NAMALWA (cell line): Measurements from ENCODE around the gene CLEC5A.
"Not testable (repeated sequence)": the region's sequence is repeated elsewhere in the genome, so short reads cannot be mapped to it uniquely, and the experiment has no call there.

Experiments
- DNase-seq: peaks from one replicate; pipeline ENCODE4 v3.0.0-alpha.2; 2015; ENCODE audit warnings: low spot score

CLEC5A gene

GRCh38 chr7:141949021-141949420 is 2.2 kb upstream of the CLEC5A start:
- DNase-seq = no peak

DNA sequence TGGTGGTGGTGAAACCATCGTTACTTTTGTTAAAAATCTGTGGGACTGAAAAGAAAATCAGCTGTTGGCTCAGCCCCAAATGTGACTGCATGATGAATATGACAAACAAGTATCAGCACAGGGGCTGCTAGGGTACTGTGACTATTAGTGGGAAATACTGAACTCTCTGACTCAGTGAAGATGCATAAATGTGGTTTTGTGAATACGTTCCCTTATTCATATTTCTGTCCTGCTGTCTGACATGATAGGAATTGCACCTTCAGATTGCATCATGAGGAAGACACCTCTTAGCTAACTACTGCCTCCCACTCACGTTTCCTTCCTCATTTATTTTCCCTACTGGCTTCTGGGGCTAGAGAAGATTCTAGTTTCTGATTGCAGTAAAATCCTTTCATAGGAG is 1.4 kb downstream of the CLEC5A start:
- DNase-seq = no peak

DNA sequence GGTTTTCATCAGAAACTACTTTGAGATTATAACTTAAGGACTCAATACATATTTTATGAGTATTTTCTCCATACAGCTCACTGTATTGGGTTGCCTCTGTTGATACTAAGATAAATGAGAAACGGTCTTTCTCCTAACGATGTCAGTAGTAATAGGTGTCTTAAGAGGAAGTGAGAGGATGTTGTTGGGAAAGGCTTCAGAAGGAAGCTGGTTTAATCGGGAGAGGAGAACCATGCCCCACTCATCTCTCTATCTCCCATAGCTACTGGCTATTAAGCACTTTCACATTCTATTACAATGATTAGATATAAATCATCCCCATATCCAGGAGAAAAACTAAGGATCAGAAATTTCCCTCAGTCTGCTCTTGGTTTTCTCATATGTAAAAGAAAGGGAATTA is 2.0 kb downstream of the CLEC5A start:
- no peak for DNase-seq

DNA sequence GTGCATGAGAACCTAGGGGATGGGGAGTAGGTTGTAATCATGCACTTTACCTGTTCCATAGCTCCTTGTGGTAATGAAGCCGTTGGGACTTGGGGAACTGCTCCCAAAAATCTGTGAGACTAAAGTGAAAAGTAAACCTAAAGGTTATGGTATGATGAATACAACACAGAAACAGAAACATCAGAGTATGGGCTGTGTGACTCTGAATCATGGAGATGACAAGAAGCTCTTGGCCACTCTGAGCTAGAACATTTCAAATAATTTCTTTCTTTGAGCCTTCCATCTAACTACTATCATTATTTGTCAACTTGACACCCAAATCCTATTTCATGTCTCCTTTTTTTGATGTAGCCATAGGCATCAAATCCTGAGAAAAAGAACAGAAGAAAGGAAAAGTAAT is 2.9 kb downstream of the CLEC5A start:
- no peak for DNase-seq

DNA sequence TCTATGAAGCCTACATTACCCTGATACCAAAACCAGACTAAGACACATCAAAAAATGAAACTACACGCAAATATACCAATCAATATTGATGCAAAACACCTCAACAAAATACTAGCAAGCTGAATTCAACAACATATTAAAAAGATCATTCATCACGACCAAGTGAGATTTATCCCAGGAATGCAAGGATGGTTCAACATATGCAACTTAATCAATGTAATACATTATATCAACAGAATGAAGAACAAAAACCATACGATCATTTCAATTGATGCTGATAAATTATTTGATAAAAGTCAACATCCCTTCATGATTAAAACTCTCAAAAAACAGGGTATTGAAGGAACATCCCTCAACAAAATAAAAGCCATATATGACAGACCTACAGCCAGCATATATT is 5.7 kb downstream of the CLEC5A start:
- no peak for DNase-seq

DNA sequence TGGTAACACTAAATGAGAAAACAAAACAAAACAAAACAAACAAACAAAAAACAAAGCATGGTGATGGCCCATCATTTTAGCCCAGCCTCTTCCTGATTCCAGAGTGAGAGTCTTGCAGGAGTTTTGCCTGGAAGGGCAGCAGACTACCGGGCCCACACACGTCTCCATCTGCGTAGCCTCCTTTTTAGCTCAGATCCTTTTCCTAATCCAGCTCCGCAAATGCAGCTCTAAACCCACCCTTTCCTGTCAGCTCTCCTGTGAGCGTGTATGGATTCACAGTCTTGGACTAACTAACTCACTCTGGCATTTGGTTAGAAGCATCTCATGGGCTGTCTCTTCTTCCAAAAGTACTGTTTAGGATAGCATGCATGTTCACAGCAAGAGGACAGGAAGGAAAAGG is 16.6 kb downstream of the CLEC5A start:
- no peak for DNase-seq

- DNase-seq = no peak
Measured at GRCh38 chr7:141928845-141929195, 18.0 kb downstream of the CLEC5A start.

DNA sequence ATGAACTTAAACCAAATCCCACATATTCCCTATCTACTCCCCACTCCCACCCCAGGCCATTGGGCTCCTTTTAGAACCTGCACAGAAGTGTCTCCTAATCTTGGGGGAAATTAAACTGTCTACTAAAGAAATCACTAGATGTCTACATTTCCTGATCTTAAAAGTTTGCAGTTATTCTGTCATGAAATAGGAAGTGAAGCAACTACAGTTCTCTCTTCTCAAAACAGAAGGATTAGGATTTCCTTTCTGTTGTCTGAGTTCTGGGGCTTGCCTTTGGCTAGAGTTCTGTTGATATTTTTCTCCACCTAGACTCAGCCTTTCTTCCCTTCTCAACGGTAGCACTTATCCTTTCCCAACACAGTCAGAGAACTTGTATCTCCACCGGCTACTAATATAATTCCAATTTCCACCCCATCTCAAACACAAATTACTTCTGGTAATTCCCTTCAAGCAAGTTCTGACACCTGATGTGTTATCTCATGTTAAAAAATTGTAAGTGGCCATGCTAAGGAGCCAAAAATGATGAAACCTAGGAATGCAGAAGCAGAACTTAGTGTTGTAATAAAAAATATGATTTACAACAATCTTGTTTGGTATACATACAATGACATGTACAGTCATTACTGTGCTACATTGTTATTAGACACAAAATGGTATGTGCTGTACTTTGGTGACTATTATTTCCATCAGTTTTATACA is 18.5 kb downstream of the CLEC5A start:
- no peak for DNase-seq

GRCh38 chr7:141920281-141920680 is 26.5 kb downstream of the CLEC5A start:
- DNase-seq = no peak

DNA sequence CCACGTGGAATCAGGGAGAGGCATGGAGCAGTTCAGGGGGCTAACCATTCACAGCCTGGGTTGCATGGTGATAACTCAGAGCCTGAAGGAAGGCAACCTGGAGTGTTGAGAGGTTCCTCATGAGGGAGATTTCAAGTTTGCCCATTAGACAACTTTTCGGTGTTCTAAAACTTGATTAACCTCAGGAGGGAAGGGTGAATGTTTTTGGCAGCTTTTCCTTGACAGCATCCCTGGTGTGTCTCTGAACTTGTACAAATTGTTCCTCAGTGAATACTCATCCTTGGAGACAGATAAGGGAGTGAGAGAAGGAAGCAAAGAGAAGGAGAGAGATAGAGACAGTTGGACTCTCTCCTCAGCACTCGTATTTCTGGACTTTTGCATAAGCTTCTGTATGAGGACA is 30.7 kb downstream of the CLEC5A start, which contains the start of gene OR9A4:
OR9A4 (plus strand) TSS at position 301 of the 400 bp plus-strand sequence. CDS start 2,477 bp downstream, outside the sequence.
- no peak for DNase-seq

- no peak for DNase-seq
Measured at GRCh38 chr7:141915565-141915964, 31.2 kb downstream of the CLEC5A start.

GRCh38 chr7:141911391-141911790 is 35.4 kb downstream of the CLEC5A start:
- DNase-seq = no peak

GRCh38 chr7:141906285-141906684 is 40.5 kb downstream of the CLEC5A start:
- DNase-seq = no peak

GRCh38 chr7:141899366-141899765 is 47.4 kb downstream of the CLEC5A start:
- not testable (repeated sequence) for DNase-seq

DNA sequence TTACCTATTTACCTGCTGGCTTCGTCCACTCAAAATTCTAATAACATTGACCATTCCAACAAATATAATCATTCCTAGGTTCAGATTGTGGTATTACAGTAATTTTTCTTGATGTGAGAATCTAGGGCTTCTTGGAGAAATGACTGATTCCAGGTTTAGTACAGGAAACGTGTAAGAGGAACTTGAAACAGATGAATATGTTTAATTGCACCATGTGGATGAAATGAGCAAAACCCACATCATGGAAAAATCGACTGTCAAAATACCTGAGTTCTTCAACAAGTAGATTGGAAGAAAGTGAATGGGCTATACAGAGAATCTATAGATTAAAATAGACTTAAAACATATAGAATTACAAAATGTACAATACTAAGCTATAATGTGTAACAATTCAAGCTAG is 55.4 kb downstream of the CLEC5A start:
- no peak for DNase-seq

DNA sequence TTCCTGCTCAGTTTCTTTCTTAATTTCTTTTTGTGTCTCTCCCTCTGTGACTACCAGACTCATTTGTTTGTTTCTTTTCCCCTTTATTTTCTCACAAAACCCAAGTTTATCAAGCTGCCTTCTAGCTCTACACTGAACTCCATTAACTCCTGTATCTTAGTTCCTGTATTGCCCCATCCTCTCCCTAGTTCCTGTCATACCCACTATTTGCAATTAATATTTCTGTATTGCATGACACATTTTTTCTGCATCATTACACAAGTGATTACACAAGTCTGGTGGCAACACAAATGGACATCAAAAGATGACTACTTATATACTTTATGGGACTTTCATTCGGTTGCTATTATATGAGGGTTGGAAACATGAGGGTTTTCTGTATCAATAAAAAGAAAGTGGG is 57.5 kb downstream of the CLEC5A start:
- no peak for DNase-seq

GRCh38 chr7:141884539-141885225 is 62.1 kb downstream of the CLEC5A start:
- no peak for DNase-seq

GRCh38 chr7:141880960-141881359 is 65.8 kb downstream of the CLEC5A start:
- DNase-seq = no peak

DNA sequence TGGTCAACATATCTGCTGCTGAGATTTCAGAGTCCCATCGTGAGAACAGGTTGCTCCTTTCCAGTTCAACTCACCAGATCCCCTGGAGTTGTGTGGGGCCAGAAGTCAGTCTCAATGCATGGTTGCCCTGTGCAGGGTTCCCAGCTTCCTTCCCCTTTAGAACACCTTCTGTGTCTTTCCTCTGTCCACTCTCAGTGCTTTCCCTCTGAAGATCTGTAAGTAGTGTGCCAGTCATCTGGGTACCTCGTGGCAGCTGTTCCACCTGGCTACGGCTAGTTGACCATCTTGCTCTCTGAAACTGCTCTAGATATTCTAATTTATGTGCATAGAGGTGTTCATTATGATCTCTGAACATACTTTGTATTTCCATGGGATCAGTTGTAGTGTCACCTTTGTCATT is 69.4 kb downstream of the CLEC5A start:
- DNase-seq = no peak
